Measurements from ENCODE around the gene OR8G1. TPM values are rescaled to one million over a fixed set of nuclear protein-coding genes. Genes with fewer than 3 reads are reported as not detected.

Gene OR8G1
- total RNA-seq, 4 donors from 2014 or later, result not detected

GRCh38 chr11:124285610-124286344 is 44.9 kb downstream of the OR8G1 start:
- DNase-seq (ENCODE audit: extremely low spot score), result no peak
- no peak overlapping the region for H3K4me3 ChIP-seq
- H3K36me3 ChIP-seq, result no peaks in the 10 kb centered on the region
- no peaks in the 10 kb centered on the region for H3K4me1 ChIP-seq
- no peaks in the 10 kb centered on the region for H3K27me3 ChIP-seq
- no peak overlapping the region for H3K27ac ChIP-seq (replicated peaks in 1 of 4)
- peaks cover 0 to 15% (median 0%) of the 10 kb centered on the region in 4 donors for H3K9me3 ChIP-seq
- TF ChIP-seq POLR2AphosphoS5 (IDR thresholded peaks at IDR 0.05), result no peak
- no peak for TF ChIP-seq EP300 (IDR thresholded peaks at IDR 0.05)
- TF ChIP-seq, protein P1, sequence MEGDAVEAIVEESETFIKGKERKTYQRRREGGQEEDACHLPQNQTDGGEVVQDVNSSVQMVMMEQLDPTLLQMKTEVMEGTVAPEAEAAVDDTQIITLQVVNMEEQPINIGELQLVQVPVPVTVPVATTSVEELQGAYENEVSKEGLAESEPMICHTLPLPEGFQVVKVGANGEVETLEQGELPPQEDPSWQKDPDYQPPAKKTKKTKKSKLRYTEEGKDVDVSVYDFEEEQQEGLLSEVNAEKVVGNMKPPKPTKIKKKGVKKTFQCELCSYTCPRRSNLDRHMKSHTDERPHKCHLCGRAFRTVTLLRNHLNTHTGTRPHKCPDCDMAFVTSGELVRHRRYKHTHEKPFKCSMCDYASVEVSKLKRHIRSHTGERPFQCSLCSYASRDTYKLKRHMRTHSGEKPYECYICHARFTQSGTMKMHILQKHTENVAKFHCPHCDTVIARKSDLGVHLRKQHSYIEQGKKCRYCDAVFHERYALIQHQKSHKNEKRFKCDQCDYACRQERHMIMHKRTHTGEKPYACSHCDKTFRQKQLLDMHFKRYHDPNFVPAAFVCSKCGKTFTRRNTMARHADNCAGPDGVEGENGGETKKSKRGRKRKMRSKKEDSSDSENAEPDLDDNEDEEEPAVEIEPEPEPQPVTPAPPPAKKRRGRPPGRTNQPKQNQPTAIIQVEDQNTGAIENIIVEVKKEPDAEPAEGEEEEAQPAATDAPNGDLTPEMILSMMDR (IDR thresholded peaks at IDR 0.05), result no peak
- no peak for TF ChIP-seq POLR2A (IDR thresholded peaks at IDR 0.05; ENCODE audit: low read depth)
- intact Hi-C loops (cut with DNase I), result no loop called here
- 70% methylated on average over 3 of the region's 3 CpGs for WGBS

DNA sequence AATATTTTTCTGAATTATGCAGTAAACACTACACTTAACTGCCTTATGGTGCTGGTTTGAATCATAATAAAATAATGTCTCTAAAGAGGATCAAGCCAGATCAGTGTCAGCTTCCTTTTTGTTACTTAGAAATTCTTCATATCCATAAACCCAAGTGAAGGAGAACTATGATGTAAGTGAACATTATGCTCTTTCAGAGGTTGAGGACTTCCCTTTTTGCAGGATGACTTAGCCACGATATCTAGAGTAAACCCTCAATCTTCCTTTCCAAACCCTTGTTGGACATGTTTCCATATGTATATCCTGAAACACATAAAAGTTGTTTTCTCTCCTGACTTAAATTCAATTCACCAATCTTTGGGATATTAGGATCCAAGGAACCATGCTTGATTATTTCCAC is 53.8 kb downstream of the OR8G1 start:
- intact Hi-C loops (cut with DNase I), result no loop called here
- H3K9me3 ChIP-seq, result peaks cover 0 to 1% (median 0%) of the 10 kb centered on the region in 4 donors
- no peak overlapping the region for H3K4me3 ChIP-seq
- H3K27me3 ChIP-seq, result no peaks in the 10 kb centered on the region
- H3K27ac ChIP-seq (replicated peaks in 1 of 4), result no peak overlapping the region
- 44% methylated on average over 1 of the region's 1 CpG for WGBS
- TF ChIP-seq EP300 (IDR thresholded peaks at IDR 0.05), result no peak
- TF ChIP-seq POLR2AphosphoS5 (IDR thresholded peaks at IDR 0.05), result no peak
- TF ChIP-seq, protein P1 (IDR thresholded peaks at IDR 0.05), result no peak
- TF ChIP-seq POLR2A (IDR thresholded peaks at IDR 0.05; ENCODE audit: low read depth), result no peak
- H3K4me1 ChIP-seq, result no peaks in the 10 kb centered on the region
- DNase-seq (ENCODE audit: extremely low spot score), result no peak
- H3K36me3 ChIP-seq, result no peaks in the 10 kb centered on the region

GRCh38 chr11:124296016-124296415 is 55.1 kb downstream of the OR8G1 start:
- Histone ChIP-seq H3K27ac (replicated peaks in 1 of 4) (no peak overlapping the region), H3K36me3 (no peaks in the 10 kb centered on the region), H3K9me3 (no peaks in the 10 kb centered on the region), H3K27me3 (no peaks in the 10 kb centered on the region), H3K4me3 (no peak overlapping the region), H3K4me1 (no peaks in the 10 kb centered on the region)
- intact Hi-C loops (cut with DNase I), result no loop called here
- DNase-seq (ENCODE audit: extremely low spot score), result no peak
- TF ChIP-seq, protein P1 (IDR thresholded peaks at IDR 0.05), result no peak
- no peak for TF ChIP-seq POLR2AphosphoS5 (IDR thresholded peaks at IDR 0.05)
- no peak for TF ChIP-seq EP300 (IDR thresholded peaks at IDR 0.05)
- no peak for TF ChIP-seq POLR2A (IDR thresholded peaks at IDR 0.05; ENCODE audit: low read depth)

DNA sequence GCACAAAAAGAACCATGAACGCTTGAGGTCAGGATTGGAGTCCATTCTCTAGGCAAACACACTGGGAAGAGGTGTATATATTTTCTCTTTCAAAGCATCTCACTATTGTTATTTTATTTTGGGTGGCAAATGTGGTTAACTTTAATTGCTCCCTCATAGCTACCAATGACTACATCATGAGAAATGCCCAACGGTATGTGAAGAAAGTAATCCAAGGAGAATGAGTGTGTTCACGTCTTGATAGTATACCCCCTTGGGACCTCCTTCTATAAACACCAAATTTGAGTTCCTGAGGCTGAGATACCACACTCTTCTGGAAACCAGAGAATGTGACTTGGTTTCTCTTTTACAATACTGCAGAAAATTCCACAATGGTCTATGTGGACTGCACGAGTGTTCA is 57.0 kb downstream of the OR8G1 start:
- Histone ChIP-seq H3K36me3 (no peaks in the 10 kb centered on the region), H3K9me3 (no peaks in the 10 kb centered on the region), H3K4me1 (no peaks in the 10 kb centered on the region), H3K27ac (replicated peaks in 1 of 4) (no peak overlapping the region), H3K4me3 (no peak overlapping the region), H3K27me3 (no peaks in the 10 kb centered on the region)
- TF ChIP-seq, protein P1 (IDR thresholded peaks at IDR 0.05), result no peak
- no peak for TF ChIP-seq POLR2AphosphoS5 (IDR thresholded peaks at IDR 0.05)
- intact Hi-C loops (cut with DNase I), result no loop called here
- WGBS, result 86% methylated on average over 4 of the region's 4 CpGs
- no peak for DNase-seq (ENCODE audit: extremely low spot score)

- Histone ChIP-seq H3K4me3 (no peak overlapping the region), H3K27ac (replicated peaks in 1 of 4) (no peak overlapping the region), H3K4me1 (no peaks in the 10 kb centered on the region), H3K9me3 (no peaks in the 10 kb centered on the region), H3K36me3 (no peaks in the 10 kb centered on the region), H3K27me3 (no peaks in the 10 kb centered on the region)
- 47% methylated on average over 3 of the region's 3 CpGs for WGBS
- TF ChIP-seq POLR2A (IDR thresholded peaks at IDR 0.05; ENCODE audit: low read depth) (no peak), POLR2AphosphoS5 (IDR thresholded peaks at IDR 0.05) (no peak), EP300 (IDR thresholded peaks at IDR 0.05) (no peak)
- TF ChIP-seq, protein P1 (IDR thresholded peaks at IDR 0.05), result no peak
- DNase-seq (ENCODE audit: extremely low spot score), result no peak
- intact Hi-C loops (cut with DNase I), result no loop called here
These were observed 60.7 kb downstream of the OR8G1 start for GRCh38 chr11:124301548-124301947.

Data from esophagus muscularis mucosa (tissue), 4 donors.